ENCODE measurements around the gene PIEZO1. TPM values are rescaled to one million over a fixed set of nuclear protein-coding genes. Genes with fewer than 3 reads are reported as not detected.

Gene PIEZO1
- total and polyA plus RNA-seq, 10 of the 15 experiments (the other 5 are each of a cell fraction or from before 2014, with no cell fraction given), result 1.3 to 169 (median 33.4) TPM

GRCh38 chr16:88805340-88805715, 20.3 kb upstream of the PIEZO1 start:
- Histone ChIP-seq H3K79me2 (ENCODE audit: control insufficient read depth, insufficient read depth, low read length) (peaks cover 40% of the 10 kb centered on the region), H2AFZ (ENCODE audit: control insufficient read depth, low read depth, low read length) (no peak overlapping the region), H4K20me1 (ENCODE audit: control insufficient read depth, insufficient read depth) (no peaks in the 10 kb centered on the region), H3K27me3 (replicated peaks in 1 of 2; ENCODE audit: control insufficient read depth in 2 of 2, insufficient read depth in 2 of 2, low read length in 1 of 2) (no peaks in the 10 kb centered on the region), H3K4me1 (ENCODE audit: control insufficient read depth, insufficient read depth, low read length) (peaks cover 23% of the 10 kb centered on the region), H3K4me3 (peak overlapping the region; percentile 88), H3K9ac (ENCODE audit: control insufficient read depth, insufficient read depth, low read length) (no peak overlapping the region), H3K36me3 (ENCODE audit: control insufficient read depth in 2 of 2, insufficient read depth in 2 of 2, low read length in 1 of 2) (peaks cover 6 to 42% of the 10 kb centered on the region in 2 experiments; a peak in 3 of 4 replicates), H3K9me3 (replicated peaks; ENCODE audit: control insufficient read depth, insufficient read depth, low read length) (no peaks in the 10 kb centered on the region), H3K27ac (ENCODE audit: control insufficient read depth, insufficient read depth) (no peak overlapping the region), H3K4me2 (ENCODE audit: control insufficient read depth, insufficient read depth) (peak overlapping the region; percentile 66; the same call in 1 of the 2 replicates)
- no peak for ATAC-seq
- WGBS (ENCODE audit: insufficient coverage, insufficient replicate concordance, low lambda C conversion rate, missing lambda C conversion rate), result 91% methylated on average over 18 of the region's 22 CpGs
- no TSS peak for BruUV-seq (replicated peaks)
- ChIA-PET CTCF (interaction anchor here (1.1 kb wide), 1 partner anchor 68 kb away, joined by 3 read pairs; no protein-coding TSS in a partner anchor), POLR2A (no interaction called here), SMC1A (ENCODE audit: uncharacterized antibody, unreplicated experiment) (no interaction called here), RAD21 (ENCODE audit: unreplicated experiment) (no interaction called here)
- FAIRE-seq, result no peak
- in situ Hi-C loops (cut with MboI), result no loop called here
- no peak for TF ChIP-seq ZNF592 (IDR thresholded peaks at IDR 0.05)
- no peak for TF ChIP-seq ZNF217 (IDR thresholded peaks at IDR 0.05)
- TF ChIP-seq POLR2A (IDR thresholded peaks at IDR 0.05; ENCODE audit: low read depth, low read length), result peak; percentile 32; the same call in 1 of the 2 replicates
- intact Hi-C loops (cut with micrococcal nuclease; ENCODE audit: unreplicated experiment), result no loop called here
- DNase-seq (ENCODE audit: low read depth, low spot score), result no peak

Data from GM12878 (cell line).